ENCODE measurements around the gene BAIAP2.
"Not testable (repeated sequence)": the region's sequence is repeated elsewhere in the genome, so short reads cannot be mapped to it uniquely, and the experiment has no call there.

BAIAP2 gene

DNA sequence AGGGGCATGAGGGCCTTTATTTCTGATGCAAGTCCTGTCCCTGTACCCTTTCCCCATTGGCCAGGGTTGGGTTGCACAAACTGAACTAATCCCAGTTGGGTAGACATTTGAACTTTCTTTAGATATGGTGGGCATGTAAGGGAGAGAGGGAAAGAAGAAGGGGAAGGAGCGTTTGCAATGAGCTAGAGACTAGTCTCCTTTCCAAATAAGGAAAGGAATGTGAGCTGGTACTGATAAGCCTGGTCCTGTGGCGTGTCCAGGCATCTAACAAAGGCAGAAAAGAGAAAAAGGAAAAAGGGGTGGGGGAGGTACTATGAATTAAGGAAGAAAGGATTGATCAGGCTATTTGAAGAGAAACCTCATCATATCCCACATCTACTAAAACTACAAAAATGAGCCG is 23.0 kb upstream of the BAIAP2 start:
- no peak overlapping the region for H3K4me3 ChIP-seq (ENCODE audit: low read depth, low read length)
- DNase-seq (ENCODE audit: low read depth) = no peak
- TF ChIP-seq, protein P1, sequence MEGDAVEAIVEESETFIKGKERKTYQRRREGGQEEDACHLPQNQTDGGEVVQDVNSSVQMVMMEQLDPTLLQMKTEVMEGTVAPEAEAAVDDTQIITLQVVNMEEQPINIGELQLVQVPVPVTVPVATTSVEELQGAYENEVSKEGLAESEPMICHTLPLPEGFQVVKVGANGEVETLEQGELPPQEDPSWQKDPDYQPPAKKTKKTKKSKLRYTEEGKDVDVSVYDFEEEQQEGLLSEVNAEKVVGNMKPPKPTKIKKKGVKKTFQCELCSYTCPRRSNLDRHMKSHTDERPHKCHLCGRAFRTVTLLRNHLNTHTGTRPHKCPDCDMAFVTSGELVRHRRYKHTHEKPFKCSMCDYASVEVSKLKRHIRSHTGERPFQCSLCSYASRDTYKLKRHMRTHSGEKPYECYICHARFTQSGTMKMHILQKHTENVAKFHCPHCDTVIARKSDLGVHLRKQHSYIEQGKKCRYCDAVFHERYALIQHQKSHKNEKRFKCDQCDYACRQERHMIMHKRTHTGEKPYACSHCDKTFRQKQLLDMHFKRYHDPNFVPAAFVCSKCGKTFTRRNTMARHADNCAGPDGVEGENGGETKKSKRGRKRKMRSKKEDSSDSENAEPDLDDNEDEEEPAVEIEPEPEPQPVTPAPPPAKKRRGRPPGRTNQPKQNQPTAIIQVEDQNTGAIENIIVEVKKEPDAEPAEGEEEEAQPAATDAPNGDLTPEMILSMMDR (IDR thresholded peaks at IDR 0.05; ENCODE audit: control insufficient read depth, extremely low read depth, insufficient read depth) = no peak

DNA sequence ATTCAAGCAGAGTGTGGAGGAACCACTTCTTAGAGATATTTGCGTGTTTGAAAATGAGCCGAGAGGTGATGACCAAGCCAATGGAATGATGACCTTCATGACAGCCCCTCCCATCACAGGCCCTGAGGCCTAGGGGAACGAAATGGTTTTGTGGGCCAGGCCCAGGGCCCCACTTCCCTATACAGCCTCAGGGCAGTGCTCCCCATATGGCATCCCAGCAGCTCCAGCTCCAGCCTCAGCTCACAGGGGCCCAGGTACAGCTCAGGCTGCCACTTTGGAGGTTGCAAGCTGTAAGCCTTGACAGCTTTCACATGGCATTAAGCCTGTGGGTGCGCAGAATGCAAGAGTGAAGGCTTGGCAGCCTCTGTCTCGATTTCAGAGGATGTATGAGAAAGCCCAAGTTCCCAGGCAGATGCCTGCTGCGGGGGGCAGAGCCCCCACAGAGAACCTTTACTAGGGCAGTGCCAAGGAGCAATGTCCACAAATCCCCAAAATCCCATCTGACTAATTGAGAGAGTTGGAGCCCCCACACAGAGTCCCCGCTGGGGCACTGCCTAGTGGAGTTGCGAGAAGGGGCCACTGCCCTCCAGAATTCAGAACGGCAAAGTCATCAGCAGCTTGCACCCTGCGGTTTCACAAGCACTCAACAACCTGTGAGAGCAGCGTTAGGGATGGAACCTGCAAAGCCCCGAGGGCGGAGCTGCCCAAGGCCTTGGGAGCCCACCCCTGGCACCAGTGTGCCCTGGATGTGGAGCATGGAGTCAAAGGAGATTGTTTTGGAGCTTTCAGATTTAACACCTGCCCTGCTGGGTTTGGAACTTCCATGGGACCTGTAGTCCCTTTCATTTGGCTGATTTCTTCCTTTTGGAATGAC is 22.1 kb upstream of the BAIAP2 start:
- no peak overlapping the region for H3K4me3 ChIP-seq (ENCODE audit: low read depth, low read length)
- no peak for DNase-seq (ENCODE audit: low read depth)
- TF ChIP-seq, protein P1 (IDR thresholded peaks at IDR 0.05; ENCODE audit: control insufficient read depth, extremely low read depth, insufficient read depth) = no peak

DNA sequence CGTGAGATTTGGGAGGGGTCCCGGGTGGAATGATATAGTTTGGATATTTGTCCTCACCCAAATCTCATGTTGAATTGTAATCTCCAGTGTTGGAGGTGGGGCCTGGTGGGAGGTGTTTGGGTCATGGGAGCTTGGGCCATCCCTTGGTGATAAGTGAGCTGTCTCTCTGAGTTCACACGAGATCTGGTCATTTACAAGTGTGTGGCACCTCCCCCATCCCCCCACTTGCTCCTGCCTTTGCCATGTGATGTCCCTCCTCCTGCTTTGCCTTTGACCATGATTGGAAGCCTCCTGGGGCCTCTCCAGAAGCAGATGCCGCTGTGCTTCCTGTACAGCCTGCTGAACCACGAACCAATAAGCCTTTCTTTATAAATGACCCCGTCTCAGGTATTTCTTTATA is 21.3 kb upstream of the BAIAP2 start:
- TF ChIP-seq, protein P1 (IDR thresholded peaks at IDR 0.05; ENCODE audit: control insufficient read depth, extremely low read depth, insufficient read depth) = no peak
- no peak for DNase-seq (ENCODE audit: low read depth)
- H3K4me3 ChIP-seq (ENCODE audit: low read depth, low read length) = no peak overlapping the region

GRCh38 chr17:81015136-81015535 is 19.8 kb upstream of the BAIAP2 start:
- TF ChIP-seq, protein P1 (IDR thresholded peaks at IDR 0.05; ENCODE audit: control insufficient read depth, extremely low read depth, insufficient read depth) = no peak
- no peak overlapping the region for H3K4me3 ChIP-seq (ENCODE audit: low read depth, low read length)
- DNase-seq (ENCODE audit: low read depth) = no peak

GRCh38 chr17:81016575-81016974 is 18.4 kb upstream of the BAIAP2 start:
- H3K4me3 ChIP-seq (ENCODE audit: low read depth, low read length) = no peak overlapping the region
- DNase-seq (ENCODE audit: low read depth) = no peak
- TF ChIP-seq, protein P1 (IDR thresholded peaks at IDR 0.05; ENCODE audit: control insufficient read depth, extremely low read depth, insufficient read depth) = no peak

DNA sequence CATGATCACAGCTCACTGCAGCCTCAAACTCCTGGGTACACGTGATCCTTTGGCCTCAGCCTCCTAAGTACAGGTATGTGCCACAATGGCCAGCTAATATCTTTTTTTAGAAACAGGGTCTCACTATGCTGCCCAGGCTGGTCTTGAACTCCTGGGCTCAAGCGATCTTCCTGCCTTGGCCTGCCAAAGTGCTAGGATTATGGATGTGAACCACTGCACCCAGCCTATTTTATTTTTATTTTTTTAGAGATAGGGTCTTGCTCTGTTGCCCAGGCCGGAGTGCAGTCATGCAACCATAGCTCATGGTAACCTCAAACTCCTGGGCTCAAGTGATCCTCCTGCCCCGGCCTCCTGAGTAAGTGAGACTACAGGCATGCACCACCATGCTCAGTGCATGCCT is 17.6 kb upstream of the BAIAP2 start:
- not testable (repeated sequence) for H3K4me3 ChIP-seq (ENCODE audit: low read depth, low read length); DNase-seq (ENCODE audit: low read depth)

GRCh38 chr17:81018044-81018802 is 16.7 kb upstream of the BAIAP2 start:
- TF ChIP-seq, protein P1 (IDR thresholded peaks at IDR 0.05; ENCODE audit: control insufficient read depth, extremely low read depth, insufficient read depth) = no peak
- no peak for DNase-seq (ENCODE audit: low read depth)
- peak overlapping the region; percentile 14; the same call in 1 of the 2 replicates for H3K4me3 ChIP-seq (ENCODE audit: low read depth, low read length)

Measured in LNCaP clone FGC (cell line).